Mammary epithelial cell (primary cell): ENCODE measurements around the gene POMC.

Source experiments
- CTCF ChIP-seq, 2 donors: IDR thresholded peaks in 1 of 2; conservative IDR thresholded peaks in 1 of 2; 2 replicates each; pipeline ENCODE4 v1.5.1; 2011 to 2012; ENCODE audit warnings: inconsistent platforms in 2 of 2, low read length in 2 of 2, mild to moderate bottlenecking in 2 of 2, control low read depth in 1 of 2, low read depth in 1 of 2; ENCODE audit not compliant: insufficient read depth in 1 of 2; ENCODE audit errors: extremely low read depth in 1 of 2
- EZH2 ChIP-seq: IDR thresholded peaks from 2 replicates; pipeline ENCODE4 v1.6.1; 2012; ENCODE audit warnings: low read length, inconsistent platforms, borderline replicate concordance

DNA sequence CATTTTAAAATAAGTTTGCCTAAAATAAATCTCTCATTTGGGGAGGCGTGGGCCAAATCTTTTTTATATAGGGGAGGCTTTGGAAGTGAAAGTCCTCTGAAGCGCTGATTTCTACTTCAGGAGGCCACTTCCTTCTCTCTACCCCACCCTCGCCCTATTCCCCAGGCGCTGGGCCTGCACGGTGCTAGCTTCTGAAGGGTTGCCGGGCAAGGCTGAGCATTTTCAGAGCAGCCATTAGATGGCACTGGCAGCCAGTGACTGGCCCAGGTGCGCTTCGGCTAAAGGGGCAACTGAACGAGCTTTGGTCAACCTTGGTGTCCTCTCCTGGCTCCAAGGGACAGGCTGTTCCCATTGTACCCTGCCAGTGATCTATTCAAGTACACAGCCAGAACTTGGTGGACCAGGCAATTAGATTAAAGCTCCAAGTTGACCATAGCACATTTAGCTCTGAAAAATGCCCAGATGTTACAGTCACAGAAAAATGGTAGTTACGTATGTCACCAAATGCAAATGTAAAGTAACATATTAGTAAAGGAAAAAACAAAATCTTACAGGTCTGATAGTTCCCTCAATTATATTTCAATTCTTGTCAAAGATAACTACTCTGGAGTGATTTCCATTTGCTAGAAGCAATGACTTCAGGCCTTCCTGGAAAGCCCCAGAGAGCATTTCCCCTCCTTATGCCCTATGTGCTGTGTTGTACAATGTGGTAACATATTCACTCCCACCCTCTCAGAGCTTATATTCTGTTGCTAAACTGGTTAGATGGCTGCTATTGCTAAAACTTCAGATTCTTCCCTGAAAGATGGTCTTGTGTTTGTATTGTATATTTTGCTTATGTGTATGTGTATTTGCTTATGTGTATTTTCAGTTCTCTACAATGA is 2.1 kb downstream of the POMC start:
- peak in 1 of 2 donors; percentile 15 for TF ChIP-seq CTCF (conservative IDR thresholded peaks at IDR 0.05 in 1 of 2, IDR thresholded peaks at IDR 0.05 in 1 of 2; ENCODE audit: extremely low read depth in 1 of 2, insufficient read depth in 1 of 2, low read depth in 1 of 2, low read length in 2 of 2)
- TF ChIP-seq EZH2: no peak
